ENCODE measurements around the gene CTTNBP2NL.

GRCh38 chr1:112506731-112507130 is 110.7 kb downstream of the CTTNBP2NL start:
- TF ChIP-seq MAX (IDR thresholded peaks at IDR 0.05) = no peak
- TF ChIP-seq CTCF (IDR thresholded peaks at IDR 0.05; ENCODE audit: low read depth, low read length, missing input control) = no peak
- TF ChIP-seq REST (IDR thresholded peaks at IDR 0.05) = no peak
- TF ChIP-seq TAF1 (conservative IDR thresholded peaks at IDR 0.05) = no peak
- no peak for TF ChIP-seq RAD21 (IDR thresholded peaks at IDR 0.05)
- TF ChIP-seq GABPA (IDR thresholded peaks at IDR 0.05 in 1 of 2, conservative IDR thresholded peaks at IDR 0.05 in 1 of 2) = no peak
- no peak for TF ChIP-seq JUND (IDR thresholded peaks at IDR 0.05)
